Activated CD4-positive, alpha-beta memory T cell treated with anti-CD3 and anti-CD28 coated beads, Interleukin-2, amount 10 ng/mL, durations not matched to agents 7 days and 5 days (primary cell): ENCODE data around the gene BAX. TPM values are rescaled to one million over a fixed set of nuclear protein-coding genes. Genes with fewer than 3 reads are reported as not detected.
"Not testable (repeated sequence)": the region's sequence is repeated elsewhere in the genome, so short reads cannot be mapped to it uniquely, and the experiment has no call there.

ENCODE experiments used
- CTCF ChIA-PET: fragments of 350-600 bp; sonication (Branson Sonifier 250); formaldehyde crosslinking; loops from one replicate; lab custom pipeline; 2021; ENCODE audit warnings: antibody characterized with exemption, inconsistent platforms; lab: Charles Lee
- POLR2A ChIA-PET: fragments of 350-600 bp; sonication (Branson Sonifier 250); formaldehyde crosslinking; loops from one replicate; lab custom pipeline; 2021; ENCODE audit warnings: antibody characterized with exemption; lab: Charles Lee
- DNase-seq: peaks from one replicate; pipeline ENCODE4 v3.0.0-alpha.2; 2020
- H3K27ac Mint-ChIP-seq: one replicate; pipeline ENCODE4 v1.8.0; 2021; ENCODE audit warnings: mild to moderate bottlenecking, mixed read lengths
- H3K27me3 Mint-ChIP-seq: one replicate; pipeline ENCODE4 v1.8.0; 2021; ENCODE audit warnings: mixed read lengths
- H3K36me3 Mint-ChIP-seq: one replicate; pipeline ENCODE4 v1.8.0; 2021; ENCODE audit warnings: low read depth, mixed read lengths
- H3K4me1 Mint-ChIP-seq: one replicate; pipeline ENCODE4 v1.8.0; 2021; ENCODE audit warnings: mixed read lengths
- H3K4me3 Mint-ChIP-seq: one replicate; pipeline ENCODE4 v1.8.0; 2021; ENCODE audit warnings: mild to moderate bottlenecking, mixed read lengths
- H3K9me3 Mint-ChIP-seq: one replicate; pipeline ENCODE4 v1.8.0; 2021; ENCODE audit warnings: mixed read lengths
- total RNA-seq, 2 experiments: library from RNA; stranded (reverse); gene quantifications; one replicate each; pipeline ENCODE4 v1.2.3, GENCODE V29; 2021

BAX gene
- total RNA-seq, 2 experiments from 2014 or later = 255 to 258 TPM

DNA sequence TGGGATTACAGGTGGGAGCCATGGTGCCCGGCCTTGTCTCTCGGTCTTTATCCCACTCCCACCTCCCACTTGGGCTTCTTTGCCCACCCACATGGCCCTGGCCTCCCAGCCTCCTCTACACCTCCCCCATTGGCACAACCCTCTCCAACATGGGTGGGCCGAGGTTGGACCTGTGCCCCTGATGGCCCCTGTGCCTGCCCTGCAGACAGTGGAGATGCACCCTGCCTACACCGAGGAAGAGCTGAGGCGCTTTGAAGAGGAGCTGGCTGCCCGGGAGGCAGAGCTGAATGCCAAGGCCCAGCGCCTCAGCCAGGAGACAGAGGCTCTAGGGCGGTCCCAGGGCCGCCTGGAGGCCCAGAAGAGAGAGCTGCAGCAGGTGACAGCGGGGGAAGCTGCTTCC is 33.7 kb upstream of the BAX start:
- Mint-ChIP-seq H3K4me3 (no peak overlapping the region), H3K27ac (no peak overlapping the region), H3K27me3 (no peaks in the 10 kb centered on the region), H3K4me1 (no peaks in the 10 kb centered on the region), H3K36me3 (peaks cover 36% of the 10 kb centered on the region), H3K9me3 (no peaks in the 10 kb centered on the region)
- CTCF ChIA-PET = interaction anchor here (0.6 to 0.9 kb wide), 2 partner anchors 59 to 73 kb away, joined by 3 to 4 read pairs; partner anchors contain the start of genes GYS1 and RUVBL2
- POLR2A ChIA-PET = interaction anchor here (0.9 kb wide), 2 partner anchors 10 to 21 kb away, joined by 3 read pairs; partner anchors contain the start of gene NUCB1
- no peak for DNase-seq

- ChIA-PET POLR2A (interaction anchor here (0.9 kb wide), 2 partner anchors 11 to 22 kb away, joined by 3 read pairs; partner anchors contain the start of gene NUCB1), CTCF (no interaction called here)
- H3K4me3 Mint-ChIP-seq = no peak overlapping the region
- H3K4me1 Mint-ChIP-seq = peaks cover 5% of the 10 kb centered on the region
- no peak overlapping the region for H3K27ac Mint-ChIP-seq
- no peaks in the 10 kb centered on the region for H3K27me3 Mint-ChIP-seq
- H3K9me3 Mint-ChIP-seq = no peaks in the 10 kb centered on the region
- H3K36me3 Mint-ChIP-seq = peaks cover 32% of the 10 kb centered on the region
- no peak for DNase-seq
Measured at GRCh38 chr19:48921721-48922500, 32.8 kb upstream of the BAX start.

GRCh38 chr19:48922548-48923490 is 31.9 kb upstream of the BAX start:
- Mint-ChIP-seq H3K27ac (no peak overlapping the region), H3K4me1 (peaks cover 7% of the 10 kb centered on the region), H3K4me3 (no peak overlapping the region), H3K27me3 (no peaks in the 10 kb centered on the region), H3K36me3 (peaks cover 27% of the 10 kb centered on the region), H3K9me3 (no peaks in the 10 kb centered on the region)
- ChIA-PET CTCF (no interaction called here), POLR2A (no interaction called here)
- DNase-seq = no peak

- Mint-ChIP-seq H3K4me1 (peaks cover 7% of the 10 kb centered on the region), H3K9me3 (no peaks in the 10 kb centered on the region), H3K27me3 (no peaks in the 10 kb centered on the region), H3K4me3 (no peak overlapping the region), H3K27ac (no peak overlapping the region), H3K36me3 (peaks cover 13% of the 10 kb centered on the region)
- ChIA-PET POLR2A (interaction anchor here (1.2 to 2.4 kb wide), 3 partner anchors 9 to 25 kb away, joined by 4 to 9 read pairs (median 4); partner anchors contain the start of gene NUCB1), CTCF (interaction anchor here (1.1 kb wide), 1 partner anchor 82 kb away, joined by 4 read pairs; no protein-coding TSS in a partner anchor)
- no peak for DNase-seq
Measured at GRCh38 chr19:48925240-48925843, 29.3 kb upstream of the BAX start.

- H3K4me3 Mint-ChIP-seq, DNase-seq, H3K4me1 Mint-ChIP-seq, H3K27ac Mint-ChIP-seq, H3K27me3 Mint-ChIP-seq, H3K9me3 Mint-ChIP-seq: not testable (repeated sequence)
- H3K36me3 Mint-ChIP-seq = peaks cover 13% of the 10 kb centered on the region
- ChIA-PET POLR2A (interaction anchor here (0.6 to 2.4 kb wide), 4 partner anchors 9 to 85 kb away, joined by 3 to 9 read pairs (median 4); partner anchors contain the start of gene NUCB1), CTCF (interaction anchor here (1.1 kb wide), 1 partner anchor 83 kb away, joined by 4 read pairs; no protein-coding TSS in a partner anchor)
Measured at GRCh38 chr19:48925890-48926289, 28.8 kb upstream of the BAX start.

DNA sequence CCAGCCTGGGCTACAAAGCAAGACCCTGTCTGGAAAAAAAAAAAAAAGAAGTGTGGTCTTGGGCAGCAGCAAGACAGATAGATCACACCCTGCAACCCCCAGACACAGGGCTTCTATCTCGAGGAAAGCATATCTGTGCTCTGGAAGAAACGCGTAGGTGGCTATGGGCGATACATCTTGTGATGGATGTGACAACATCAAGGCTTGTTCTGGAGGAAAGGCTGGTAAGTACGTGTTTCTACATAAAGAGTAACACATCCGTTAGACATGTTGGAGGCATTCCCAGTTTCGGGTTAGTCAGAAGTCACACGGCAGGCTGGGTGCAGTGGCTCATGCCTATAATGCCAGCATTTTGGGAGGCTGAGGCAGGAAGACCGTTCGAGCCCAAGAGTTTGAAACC is 27.8 kb upstream of the BAX start:
- Mint-ChIP-seq H3K36me3 (peaks cover 8% of the 10 kb centered on the region), H3K27me3 (no peaks in the 10 kb centered on the region), H3K4me3 (peak overlapping the region; percentile 27), H3K27ac (peak overlapping the region; percentile 26), H3K4me1 (peaks cover 7% of the 10 kb centered on the region), H3K9me3 (no peaks in the 10 kb centered on the region)
- DNase-seq = no peak
- ChIA-PET CTCF (no interaction called here), POLR2A (interaction anchor here (1.0 to 1.6 kb wide), 2 partner anchors 10 to 26 kb away, joined by 3 to 4 read pairs; no protein-coding TSS in a partner anchor)

DNA sequence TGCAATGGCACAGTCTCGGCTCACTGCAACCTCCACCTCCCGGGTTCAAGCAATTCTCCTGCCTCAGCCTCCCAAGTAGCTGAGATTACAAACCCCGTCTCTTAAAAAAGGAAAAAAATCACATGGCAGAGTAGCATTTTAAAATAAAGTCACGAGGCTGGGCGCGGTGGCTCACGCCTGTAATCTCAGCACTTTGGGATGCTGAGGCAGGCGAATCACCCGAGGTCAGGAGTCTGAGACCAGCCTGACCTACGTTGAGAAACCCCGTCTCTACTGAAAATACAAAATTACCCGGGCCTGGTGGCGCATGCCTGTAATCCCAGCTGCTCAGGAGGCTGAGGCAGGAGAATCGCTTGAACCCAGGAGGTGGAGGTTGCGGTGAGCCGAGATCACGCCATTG is 27.0 kb upstream of the BAX start:
- ChIA-PET CTCF (interaction anchor here (1.0 to 1.5 kb wide), 2 partner anchors 43 to 66 kb away, joined by 3 to 5 read pairs; partner anchors contain the start of genes GYS1 and RUVBL2), POLR2A (interaction anchor here (0.7 to 1.2 kb wide), 3 partner anchors 25 to 118 kb away, joined by 3 read pairs; no protein-coding TSS in a partner anchor)
- not testable (repeated sequence) for H3K27me3 Mint-ChIP-seq, H3K4me3 Mint-ChIP-seq, DNase-seq, H3K27ac Mint-ChIP-seq, H3K9me3 Mint-ChIP-seq, H3K4me1 Mint-ChIP-seq, H3K36me3 Mint-ChIP-seq

DNA sequence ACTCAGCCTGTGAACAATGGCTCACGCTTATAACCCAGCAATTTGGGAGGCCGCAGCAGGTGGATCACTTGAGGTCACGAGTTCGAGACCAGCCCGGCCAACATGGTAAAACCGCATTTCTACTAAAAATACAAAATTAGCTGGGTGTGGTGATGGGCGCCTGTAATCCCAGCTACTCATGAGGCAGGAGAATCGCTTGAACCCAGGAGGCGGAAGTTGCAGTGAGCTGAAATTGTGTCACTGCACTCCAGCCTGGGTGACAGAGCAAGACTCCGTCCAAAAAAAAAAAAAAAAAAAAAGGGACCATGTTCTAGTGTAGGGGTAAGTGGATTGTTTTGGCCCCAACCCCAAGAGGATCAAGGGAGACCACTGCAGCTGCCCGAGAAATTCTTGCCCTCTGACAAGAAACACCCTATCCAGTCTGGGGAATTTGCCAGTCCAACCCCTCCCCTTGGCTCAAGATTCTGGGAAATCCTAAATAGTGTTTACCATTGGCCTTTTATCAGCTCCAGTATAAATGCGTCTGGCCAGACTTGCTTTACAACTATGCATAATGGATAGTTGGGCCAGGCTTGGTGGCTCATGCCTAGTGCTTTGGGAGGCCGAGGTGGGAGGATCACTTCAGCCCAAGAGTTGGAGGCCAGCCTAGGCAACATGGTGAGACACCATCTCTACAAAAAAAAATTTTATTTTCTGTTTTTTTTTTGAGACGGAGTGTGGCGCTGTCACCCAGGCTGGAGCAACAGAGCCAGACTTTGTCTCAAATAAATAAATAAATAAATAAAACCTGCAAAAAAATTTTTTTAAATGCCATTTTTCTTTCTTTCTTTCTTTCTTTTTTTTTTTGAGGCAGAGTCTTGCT is 26.3 kb upstream of the BAX start:
- Mint-ChIP-seq H3K4me3 (no peak overlapping the region), H3K27me3 (peaks cover 3% of the 10 kb centered on the region), H3K9me3 (no peaks in the 10 kb centered on the region), H3K27ac (no peak overlapping the region), H3K4me1 (peaks cover 12% of the 10 kb centered on the region), H3K36me3 (no peaks in the 10 kb centered on the region)
- ChIA-PET CTCF (interaction anchor here (1.0 to 1.5 kb wide), 2 partner anchors 42 to 65 kb away, joined by 3 to 5 read pairs; partner anchors contain the start of genes GYS1 and RUVBL2), POLR2A (interaction anchor here (0.8 to 1.2 kb wide), 2 partner anchors 25 to 42 kb away, joined by 3 read pairs; no protein-coding TSS in a partner anchor)
- DNase-seq = no peak

GRCh38 chr19:48933382-48933932 is 21.2 kb upstream of the BAX start, which contains the start of gene DHDH:
DHDH (plus strand) TSS chr19:48933699; CDS start chr19:48933722, 23 bp downstream.
- Mint-ChIP-seq H3K27ac (peak within 1 kb of the TSS; percentile 36), H3K4me3 (peak within 1 kb of the TSS; percentile 75), H3K36me3 (peaks cover 2% of the 10 kb centered on the region), H3K9me3 (no peaks in the 10 kb centered on the region), H3K27me3 (peaks cover 3% of the 10 kb centered on the region), H3K4me1 (peaks cover 20% of the 10 kb centered on the region)
- peak; percentile 88 for DNase-seq
- ChIA-PET POLR2A (interaction anchor here (0.7 to 1.9 kb wide), 9 partner anchors 18 to 127 kb away, joined by 3 to 16 read pairs (median 4); partner anchors contain the start of genes BAX, GYS1, NUCB1 and PPP1R15A), CTCF (interaction anchor here (1.2 to 2.2 kb wide), 8 partner anchors 33 to 138 kb away, joined by 3 to 13 read pairs (median 5); partner anchors contain the start of genes GYS1, NUCB1 and RUVBL2)

GRCh38 chr19:48934837-48935236 is 19.8 kb upstream of the BAX start:
- H3K4me3 Mint-ChIP-seq = no peak overlapping the region
- H3K27ac Mint-ChIP-seq = no peak overlapping the region
- peaks cover 20% of the 10 kb centered on the region for H3K4me1 Mint-ChIP-seq
- peaks cover 2% of the 10 kb centered on the region for H3K36me3 Mint-ChIP-seq
- ChIA-PET CTCF (no interaction called here), POLR2A (no interaction called here)
- no peaks in the 10 kb centered on the region for H3K9me3 Mint-ChIP-seq
- DNase-seq = no peak
- peaks cover 3% of the 10 kb centered on the region for H3K27me3 Mint-ChIP-seq

DNA sequence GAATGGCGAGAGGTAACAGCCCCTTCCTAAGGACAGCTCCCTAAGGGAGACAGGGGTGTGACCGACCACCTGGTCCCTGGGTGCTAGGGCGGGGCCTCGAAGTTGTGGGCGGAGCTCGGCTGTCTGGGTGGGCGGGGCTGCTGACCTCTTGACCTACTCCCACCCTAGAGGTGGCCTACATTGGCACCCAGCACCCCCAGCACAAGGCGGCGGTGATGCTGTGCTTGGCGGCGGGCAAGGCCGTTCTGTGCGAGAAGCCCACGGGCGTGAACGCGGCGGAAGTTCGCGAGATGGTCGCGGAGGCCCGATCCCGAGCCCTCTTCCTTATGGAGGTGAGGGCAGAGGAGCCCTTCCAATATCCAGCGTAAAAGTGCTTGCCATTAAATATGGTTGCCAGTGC is 18.8 kb upstream of the BAX start:
- no peak overlapping the region for H3K27ac Mint-ChIP-seq

More for the DNA sequence above, 18.8 kb upstream of the BAX start:
- DNase-seq = no peak
- peaks cover 2% of the 10 kb centered on the region for H3K9me3 Mint-ChIP-seq
- no peak overlapping the region for H3K4me3 Mint-ChIP-seq
- H3K4me1 Mint-ChIP-seq = peaks cover 20% of the 10 kb centered on the region
- peaks cover 2% of the 10 kb centered on the region for H3K36me3 Mint-ChIP-seq
- CTCF ChIA-PET = interaction anchor here (0.6 to 0.7 kb wide), 4 partner anchors 14 to 258 kb away, joined by 3 to 4 read pairs (median 3); no protein-coding TSS in a partner anchor
- H3K27me3 Mint-ChIP-seq = peaks cover 3% of the 10 kb centered on the region
- POLR2A ChIA-PET = no interaction called here
